AG10803 (cell line): ENCODE results near the gene SF3A1.

Source experiments
- DNase-seq: peaks from one replicate; pipeline ENCODE4 v3.0.0; 2010; ENCODE audit warnings: low read depth
- H3K4me3 ChIP-seq: 2 replicates; pipeline ENCODE4 v1.5.1; 2011; ENCODE audit warnings: mild to moderate bottlenecking, low read length, control low read depth
- CTCF ChIP-seq: conservative IDR thresholded peaks from 2 replicates; pipeline ENCODE4 v1.5.1; 2011; ENCODE audit warnings: mild to moderate bottlenecking, low read length, control low read depth, inconsistent platforms

The SF3A1 gene

DNA sequence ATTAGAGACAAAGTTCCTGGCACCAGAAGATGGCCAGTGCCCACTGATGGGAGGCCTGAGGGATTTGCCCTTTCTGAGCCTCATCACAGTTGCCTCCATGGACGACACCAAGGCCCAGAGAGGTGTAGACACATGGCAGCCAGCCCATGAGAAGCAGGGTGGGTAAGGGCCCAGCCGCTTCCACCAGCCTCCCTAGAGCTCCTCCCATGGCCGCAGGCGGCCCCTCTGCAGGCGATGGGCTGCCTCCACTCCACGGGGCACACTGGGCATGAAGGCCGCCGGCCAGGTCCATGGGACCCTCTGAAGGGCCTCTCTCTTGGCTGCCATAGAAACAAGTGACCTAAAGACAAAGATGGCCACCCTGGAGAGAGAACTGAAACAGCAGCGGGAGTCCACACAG, 14.6 kb upstream of the SF3A1 start:
- TF ChIP-seq CTCF = no peak
- DNase-seq = no peak
- H3K4me3 ChIP-seq = no peak overlapping the region

GRCh38 chr22:30370641-30371230, 14.0 kb upstream of the SF3A1 start:
- no peak for DNase-seq
- TF ChIP-seq CTCF = no peak
- no peak overlapping the region for H3K4me3 ChIP-seq

DNA sequence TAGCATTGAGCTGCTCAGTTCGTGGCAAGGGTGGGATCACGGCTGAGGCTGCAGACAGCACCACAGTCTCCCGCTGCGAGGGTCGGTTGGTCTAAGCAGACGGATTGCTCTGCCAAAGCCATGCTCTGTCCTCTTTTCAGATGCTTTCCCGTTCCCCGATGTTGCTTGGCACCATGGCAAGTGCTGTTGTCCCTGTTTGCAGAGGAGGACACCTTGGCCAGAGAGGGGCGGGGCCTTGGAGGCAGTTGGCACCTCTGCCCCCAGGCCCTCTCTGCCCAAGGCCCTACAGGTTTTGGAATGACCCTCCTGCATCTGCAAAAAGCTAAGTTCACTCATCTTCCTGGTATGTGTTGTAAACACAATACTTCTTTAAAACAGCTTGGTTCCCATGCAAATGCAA, 11.7 kb upstream of the SF3A1 start:
- H3K4me3 ChIP-seq = no peak overlapping the region
- no peak for TF ChIP-seq CTCF
- no peak for DNase-seq

- TF ChIP-seq CTCF = no peak
- DNase-seq = no peak
- no peak overlapping the region for H3K4me3 ChIP-seq
These were observed 9.2 kb upstream of the SF3A1 start for GRCh38 chr22:30365891-30366290.

GRCh38 chr22:30362651-30363281, 6.1 kb upstream of the SF3A1 start:
- DNase-seq = no peak
- no peak for TF ChIP-seq CTCF
- no peak overlapping the region for H3K4me3 ChIP-seq

GRCh38 chr22:30361916-30362650, 5.4 kb upstream of the SF3A1 start:
- no peak for DNase-seq
- TF ChIP-seq CTCF = no peak
- H3K4me3 ChIP-seq = no peak overlapping the region

DNA sequence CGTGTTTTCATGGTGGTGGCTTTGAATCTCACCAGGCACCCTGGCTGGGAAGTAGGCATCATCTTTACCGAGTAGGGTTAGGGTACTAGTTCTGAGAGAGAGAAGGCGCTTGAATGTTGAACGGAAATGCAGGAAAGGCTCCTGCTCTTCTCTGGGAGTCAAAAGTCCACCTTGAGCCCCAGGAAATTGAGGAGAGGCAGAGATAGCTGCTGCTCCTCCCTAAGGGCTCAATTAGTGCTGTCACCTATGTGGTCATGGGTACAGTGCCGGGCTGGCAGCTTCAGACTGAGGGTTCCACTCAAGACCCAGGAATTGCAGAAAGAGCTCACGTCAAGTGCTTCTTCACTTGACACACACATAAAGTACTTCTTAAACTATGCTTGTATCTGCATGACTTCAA, 1.8 kb upstream of the SF3A1 start:
- no peak overlapping the region for H3K4me3 ChIP-seq
- no peak for TF ChIP-seq CTCF
- DNase-seq = no peak
